ENCODE results near the gene ACSM2B. TPM values are rescaled to one million over a fixed set of nuclear protein-coding genes. Genes with fewer than 3 reads are reported as not detected.

ACSM2B gene
- total and polyA plus RNA-seq, 10 of the 15 experiments (the other 5 are each of a cell fraction or from before 2014, with no cell fraction given), result not detected

DNA sequence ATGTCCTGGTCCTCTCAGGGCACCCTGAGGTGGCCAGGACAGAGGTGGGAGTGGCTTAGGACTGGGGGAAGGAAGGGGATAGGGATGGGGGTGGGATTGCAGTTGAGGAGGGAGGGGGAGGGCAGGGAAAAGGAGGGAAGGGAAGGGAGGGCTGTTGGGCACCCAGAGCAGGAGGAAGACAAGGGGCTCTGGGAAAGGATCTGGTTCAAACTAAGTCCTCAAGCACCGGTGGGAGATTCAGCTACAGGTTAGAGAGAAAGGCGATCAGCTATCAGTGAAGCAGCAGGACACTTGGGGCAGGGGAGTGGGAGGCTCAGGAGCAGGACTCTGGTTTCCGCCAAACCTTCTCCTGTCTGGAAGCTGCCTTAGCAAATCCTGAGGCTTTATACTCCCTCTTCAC is 44.6 kb upstream of the ACSM2B start:
- CTCF ChIA-PET, result no interaction called here
- TF ChIP-seq TCF7 (IDR thresholded peaks at IDR 0.05; ENCODE audit: borderline replicate concordance) (no peak), MTA2 (IDR thresholded peaks at IDR 0.05; ENCODE audit: low read depth) (no peak), RAD51 (IDR thresholded peaks at IDR 0.05) (no peak), JUNB (IDR thresholded peaks at IDR 0.05) (no peak), YY1 (IDR thresholded peaks at IDR 0.05; ENCODE audit: low read depth, low read length) (no peak), GATAD2B (conservative IDR thresholded peaks at IDR 0.05; ENCODE audit: low read depth) (no peak), RCOR1 (conservative IDR thresholded peaks at IDR 0.05; ENCODE audit: low read depth, low read length) (no peak), PAX5 (IDR thresholded peaks at IDR 0.05; ENCODE audit: borderline replicate concordance, low read depth, low read length) (no peak), SMARCA5 (IDR thresholded peaks at IDR 0.05) (no peak), KDM1A (IDR thresholded peaks at IDR 0.05; ENCODE audit: borderline replicate concordance) (no peak), BMI1 (IDR thresholded peaks at IDR 0.05; ENCODE audit: borderline replicate concordance) (no peak), ZBTB40 (IDR thresholded peaks at IDR 0.05; ENCODE audit: borderline replicate concordance) (no peak), PBX3 (IDR thresholded peaks at IDR 0.05; ENCODE audit: insufficient replicate concordance, low read depth, low read length) (no peak), NFXL1 (IDR thresholded peaks at IDR 0.05; ENCODE audit: borderline replicate concordance) (no peak), SKIL (IDR thresholded peaks at IDR 0.05; ENCODE audit: low read depth, poor library complexity, severe bottlenecking) (no peak), MEF2A (IDR thresholded peaks at IDR 0.05; ENCODE audit: insufficient read depth, low read depth, low read length) (no peak)
- TF ChIP-seq, protein P1, sequence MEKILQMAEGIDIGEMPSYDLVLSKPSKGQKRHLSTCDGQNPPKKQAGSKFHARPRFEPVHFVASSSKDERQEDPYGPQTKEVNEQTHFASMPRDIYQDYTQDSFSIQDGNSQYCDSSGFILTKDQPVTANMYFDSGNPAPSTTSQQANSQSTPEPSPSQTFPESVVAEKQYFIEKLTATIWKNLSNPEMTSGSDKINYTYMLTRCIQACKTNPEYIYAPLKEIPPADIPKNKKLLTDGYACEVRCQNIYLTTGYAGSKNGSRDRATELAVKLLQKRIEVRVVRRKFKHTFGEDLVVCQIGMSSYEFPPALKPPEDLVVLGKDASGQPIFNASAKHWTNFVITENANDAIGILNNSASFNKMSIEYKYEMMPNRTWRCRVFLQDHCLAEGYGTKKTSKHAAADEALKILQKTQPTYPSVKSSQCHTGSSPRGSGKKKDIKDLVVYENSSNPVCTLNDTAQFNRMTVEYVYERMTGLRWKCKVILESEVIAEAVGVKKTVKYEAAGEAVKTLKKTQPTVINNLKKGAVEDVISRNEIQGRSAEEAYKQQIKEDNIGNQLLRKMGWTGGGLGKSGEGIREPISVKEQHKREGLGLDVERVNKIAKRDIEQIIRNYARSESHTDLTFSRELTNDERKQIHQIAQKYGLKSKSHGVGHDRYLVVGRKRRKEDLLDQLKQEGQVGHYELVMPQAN (conservative IDR thresholded peaks at IDR 0.05), result no peak
- Histone ChIP-seq H3K4me3 (no peak overlapping the region), H3K4me1 (ENCODE audit: control insufficient read depth, insufficient read depth, low read length) (no peaks in the 10 kb centered on the region), H3K79me2 (ENCODE audit: control insufficient read depth, insufficient read depth, low read length) (no peaks in the 10 kb centered on the region), H3K4me2 (ENCODE audit: control insufficient read depth, insufficient read depth) (no peak overlapping the region), H3K36me3 (ENCODE audit: control insufficient read depth in 2 of 2, insufficient read depth in 2 of 2, low read length in 1 of 2) (no peaks in the 10 kb centered on the region), H3K27me3 (replicated peaks in 1 of 2; ENCODE audit: control insufficient read depth in 2 of 2, insufficient read depth in 2 of 2, low read length in 1 of 2) (no peaks in the 10 kb centered on the region), H3K9me3 (replicated peaks; ENCODE audit: control insufficient read depth, insufficient read depth, low read length) (no peaks in the 10 kb centered on the region), H3K9ac (ENCODE audit: control insufficient read depth, insufficient read depth, low read length) (no peak overlapping the region), H3K27ac (ENCODE audit: control insufficient read depth, insufficient read depth) (no peak overlapping the region), H4K20me1 (ENCODE audit: control insufficient read depth, insufficient read depth) (no peaks in the 10 kb centered on the region), H2AFZ (ENCODE audit: control insufficient read depth, low read depth, low read length) (no peak overlapping the region)
- in situ Hi-C loops (cut with MboI), result no loop called here
- no peak for ATAC-seq
- WGBS (ENCODE audit: insufficient coverage, insufficient replicate concordance, low lambda C conversion rate, missing lambda C conversion rate), result 25% methylated on average over 3 of the region's 3 CpGs
- no peak for DNase-seq (ENCODE audit: low read depth, low spot score)
- RAD21 ChIA-PET (ENCODE audit: unreplicated experiment), result no interaction called here
- no peak for FAIRE-seq
- SMC1A ChIA-PET (ENCODE audit: uncharacterized antibody, unreplicated experiment), result no interaction called here
- POLR2A ChIA-PET, result no interaction called here
- no TSS peak for BruUV-seq (replicated peaks)
- intact Hi-C loops (cut with micrococcal nuclease; ENCODE audit: unreplicated experiment), result no loop called here

All from GM12878 (cell line).